GM19099 (cell line): ENCODE measurements around the gene APOH.

ENCODE experiments used
- POLR2A ChIP-seq: IDR thresholded peaks from 3 replicates; pipeline ENCODE4 v1.6.1; 2011; ENCODE audit warnings: low read depth; ENCODE audit not compliant: insufficient read length; ENCODE audit errors: extremely low read depth

The APOH gene

GRCh38 chr17:66184392-66184791 lies 44.8 kb downstream of the APOH start:
- TF ChIP-seq POLR2A, result no peak

DNA sequence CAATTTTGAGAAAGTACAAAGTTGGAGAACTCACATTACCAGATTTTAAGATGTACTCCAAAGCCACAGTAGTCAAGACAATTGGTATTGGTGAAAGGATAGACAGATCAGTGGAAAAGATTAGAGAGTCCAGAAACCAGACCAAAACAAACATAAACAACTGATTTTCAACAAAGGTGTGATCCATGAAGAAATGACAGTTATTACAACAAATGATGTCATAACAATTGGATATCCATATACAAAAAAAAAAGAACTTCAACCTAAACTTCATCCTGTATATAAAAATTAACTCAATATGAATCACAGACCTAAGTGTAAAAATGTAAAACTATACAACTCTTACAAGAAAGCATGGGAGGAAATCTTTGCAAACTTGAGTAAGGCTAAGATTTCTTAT lies 45.7 kb downstream of the APOH start:
- no peak for TF ChIP-seq POLR2A

- no peak for TF ChIP-seq POLR2A
Observed at GRCh38 chr17:66178642-66179041, 50.6 kb downstream of the APOH start.

DNA sequence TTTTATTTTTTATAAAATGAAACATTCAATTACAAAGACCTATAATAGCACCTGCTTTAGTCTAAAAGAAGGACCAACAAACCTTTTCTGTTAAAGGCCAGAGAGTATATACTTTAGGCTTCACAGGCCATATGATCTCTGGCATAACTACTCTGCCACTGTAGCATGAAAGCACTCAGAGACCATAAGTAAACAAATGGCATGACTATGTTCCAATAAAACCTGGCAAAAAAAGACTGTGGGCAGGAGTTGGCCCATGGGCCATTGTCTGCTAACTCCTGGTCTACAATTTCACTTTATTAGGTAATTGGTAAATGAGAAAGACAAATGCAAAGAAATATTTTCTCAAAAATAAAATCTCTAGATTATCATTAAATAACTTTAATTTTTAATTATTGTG lies 52.2 kb downstream of the APOH start:
- TF ChIP-seq POLR2A, result no peak

DNA sequence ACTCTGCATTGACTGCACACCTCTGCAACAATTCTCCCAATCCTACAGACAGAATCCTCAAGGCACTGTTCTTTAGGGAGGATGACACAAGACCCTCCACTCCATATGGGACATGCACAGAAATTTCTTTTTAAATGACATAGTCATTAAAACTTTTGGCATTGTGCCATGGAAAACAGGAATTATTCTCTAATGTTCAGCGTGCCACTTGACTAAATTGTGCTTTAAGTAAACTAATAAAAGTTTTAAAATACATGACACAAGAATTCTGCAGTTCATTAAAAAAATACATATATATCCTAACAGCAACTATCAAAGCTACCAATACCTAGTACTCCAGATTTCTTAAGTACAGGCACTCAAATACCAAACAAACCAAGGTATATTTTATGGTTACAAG lies 53.3 kb downstream of the APOH start:
- TF ChIP-seq POLR2A, result no peak

DNA sequence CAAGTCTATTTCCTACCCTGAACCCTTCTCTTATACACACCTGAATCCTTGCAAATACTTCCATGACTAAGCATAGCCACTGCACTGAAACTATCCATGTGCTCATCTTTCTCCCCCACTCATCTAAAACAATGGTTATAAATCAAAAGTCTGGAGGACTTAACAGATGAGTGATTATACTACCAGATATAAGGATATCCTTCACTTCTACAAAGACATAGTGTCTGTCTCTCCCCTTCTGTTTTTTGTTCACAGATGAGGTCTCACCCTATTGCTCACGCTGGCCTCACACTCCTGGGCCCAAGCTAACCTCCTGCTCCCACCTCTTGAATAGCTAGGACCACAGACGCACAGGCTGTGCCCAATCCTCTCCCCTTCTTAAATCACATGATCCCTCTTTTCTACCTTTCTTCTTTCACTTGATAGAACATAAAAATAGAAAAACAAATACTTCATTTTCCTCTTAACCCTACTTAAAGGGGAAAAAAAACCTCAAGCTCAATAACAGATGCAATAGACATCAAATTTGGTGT lies 56.5 kb downstream of the APOH start:
- no peak for TF ChIP-seq POLR2A

GRCh38 chr17:66172144-66172543 lies 57.1 kb downstream of the APOH start:
- no peak for TF ChIP-seq POLR2A

DNA sequence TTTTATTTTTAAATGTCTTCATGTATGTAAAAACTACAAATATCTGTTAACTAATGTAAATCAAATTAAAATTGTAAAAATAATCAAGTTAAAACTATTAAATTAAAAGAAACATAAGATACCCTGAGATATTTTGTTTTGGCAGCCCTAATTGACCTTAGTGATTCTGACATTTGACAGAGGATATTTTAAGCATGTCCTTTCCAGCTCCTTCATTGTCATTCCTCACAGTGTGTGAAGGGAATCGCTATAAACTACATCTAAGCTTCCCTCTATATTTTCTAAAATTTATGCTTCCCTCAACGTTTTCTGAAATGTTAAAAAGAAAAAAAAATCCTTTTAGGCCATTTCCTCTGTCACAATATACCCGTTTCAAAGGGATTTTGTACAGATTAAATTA lies 57.5 kb downstream of the APOH start:
- no peak for TF ChIP-seq POLR2A

GRCh38 chr17:66171172-66171571 lies 58.0 kb downstream of the APOH start:
- no peak for TF ChIP-seq POLR2A

- no peak for TF ChIP-seq POLR2A
Observed at GRCh38 chr17:66169839-66170238, 59.4 kb downstream of the APOH start.

- no peak for TF ChIP-seq POLR2A
Observed at GRCh38 chr17:66167189-66167815, 61.9 kb downstream of the APOH start.

DNA sequence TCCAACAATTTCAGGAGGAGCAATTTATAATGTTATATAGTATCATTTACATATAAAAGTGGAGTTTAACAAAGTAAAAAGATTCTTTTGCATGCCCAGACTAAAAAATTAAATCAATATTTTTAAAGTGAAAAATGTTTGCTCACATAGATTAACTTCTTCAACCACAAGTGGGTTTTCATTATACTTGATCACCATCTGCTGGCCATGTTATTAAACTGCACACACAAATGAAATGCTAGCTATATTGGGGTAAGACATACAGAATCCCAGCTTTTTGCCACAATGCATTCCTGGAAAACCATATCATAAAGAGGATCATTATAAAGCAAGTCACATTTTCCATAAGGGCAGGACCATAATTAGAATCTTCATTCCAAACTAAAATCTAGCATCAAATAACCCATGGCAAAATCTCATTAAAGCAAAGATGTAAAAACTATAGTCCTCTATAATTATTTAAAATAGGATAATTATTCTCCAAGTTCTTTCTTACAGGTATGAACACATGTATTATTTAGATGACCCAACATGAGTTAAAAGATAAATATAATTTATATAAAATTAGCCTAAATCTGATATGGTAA lies 63.6 kb downstream of the APOH start:
- TF ChIP-seq POLR2A, result no peak
